DND-41 (cell line): ENCODE data around the gene TNFSF12.

Experiments
- EZH2 ChIP-seq: IDR thresholded peaks from 3 replicates; pipeline ENCODE4 v1.6.1; 2012; ENCODE audit warnings: borderline replicate concordance, low read depth, mild to moderate bottlenecking, moderate library complexity, low read length, inconsistent platforms; ENCODE audit not compliant: severe bottlenecking
- TF ChIP-seq, protein P1 (sequence below): IDR thresholded peaks from 2 replicates; pipeline ENCODE4 v1.5.1; 2012; ENCODE audit warnings: borderline replicate concordance, low read length, moderate library complexity, mild to moderate bottlenecking; ENCODE audit not compliant: poor library complexity, severe bottlenecking; ENCODE audit errors: extremely low read depth

GRCh38 chr17:7549401-7550055 is 670 bp downstream of the TNFSF12 start:
- TF ChIP-seq, protein P1, sequence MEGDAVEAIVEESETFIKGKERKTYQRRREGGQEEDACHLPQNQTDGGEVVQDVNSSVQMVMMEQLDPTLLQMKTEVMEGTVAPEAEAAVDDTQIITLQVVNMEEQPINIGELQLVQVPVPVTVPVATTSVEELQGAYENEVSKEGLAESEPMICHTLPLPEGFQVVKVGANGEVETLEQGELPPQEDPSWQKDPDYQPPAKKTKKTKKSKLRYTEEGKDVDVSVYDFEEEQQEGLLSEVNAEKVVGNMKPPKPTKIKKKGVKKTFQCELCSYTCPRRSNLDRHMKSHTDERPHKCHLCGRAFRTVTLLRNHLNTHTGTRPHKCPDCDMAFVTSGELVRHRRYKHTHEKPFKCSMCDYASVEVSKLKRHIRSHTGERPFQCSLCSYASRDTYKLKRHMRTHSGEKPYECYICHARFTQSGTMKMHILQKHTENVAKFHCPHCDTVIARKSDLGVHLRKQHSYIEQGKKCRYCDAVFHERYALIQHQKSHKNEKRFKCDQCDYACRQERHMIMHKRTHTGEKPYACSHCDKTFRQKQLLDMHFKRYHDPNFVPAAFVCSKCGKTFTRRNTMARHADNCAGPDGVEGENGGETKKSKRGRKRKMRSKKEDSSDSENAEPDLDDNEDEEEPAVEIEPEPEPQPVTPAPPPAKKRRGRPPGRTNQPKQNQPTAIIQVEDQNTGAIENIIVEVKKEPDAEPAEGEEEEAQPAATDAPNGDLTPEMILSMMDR: no peak
- no peak for TF ChIP-seq EZH2
